OCI-LY3 (cell line): ENCODE data around the gene TRMT6.

Experiments
- CTCF ChIP-seq: fragments of 200-600, 300-600 bp; sonication (generic); IDR thresholded peaks from 2 replicates; pipeline ENCODE4 v1.5.1; 2014; ENCODE audit warnings: antibody characterized with exemption, low read length, low read depth
- EZH2phosphoT487 ChIP-seq: fragments of 200-600 bp; shearing (Covaris generic); IDR thresholded peaks from 2 replicates; pipeline ENCODE4 v1.6.1; 2018; ENCODE audit warnings: antibody characterized with exemption, mixed run types, low read depth

GRCh38 chr20:5914859-5915258 lies 35.5 kb downstream of the TRMT6 start:
- TF ChIP-seq CTCF: no peak
- no peak for TF ChIP-seq EZH2phosphoT487
